ENCODE measurements around the gene PDSS1. TPM values are rescaled to one million over a fixed set of nuclear protein-coding genes. Genes with fewer than 3 reads are reported as not detected.
"Not testable (repeated sequence)": the region's sequence is repeated elsewhere in the genome, so short reads cannot be mapped to it uniquely, and the experiment has no call there.

The PDSS1 gene
- 4.7 and 8.4 TPM in 2 replicates for total RNA-seq (2014; rRNA removed; shearing (Covaris generic))

GRCh38 chr10:26697163-26697921 is at the start of gene PDSS1:
Gene PDSS1, plus strand, starts transcription at chr10:26697701. Its CDS starts 11 bp downstream, at chr10:26697712.
- DNase-seq (ENCODE audit: low read depth), result peak; percentile 46

GRCh38 chr10:26648245-26648636 is 49.3 kb upstream of the PDSS1 start:
- DNase-seq (ENCODE audit: low read depth), result not testable (repeated sequence)

GRCh38 chr10:26650406-26650805 is 47.1 kb upstream of the PDSS1 start:
- DNase-seq (ENCODE audit: low read depth), result no peak

DNA sequence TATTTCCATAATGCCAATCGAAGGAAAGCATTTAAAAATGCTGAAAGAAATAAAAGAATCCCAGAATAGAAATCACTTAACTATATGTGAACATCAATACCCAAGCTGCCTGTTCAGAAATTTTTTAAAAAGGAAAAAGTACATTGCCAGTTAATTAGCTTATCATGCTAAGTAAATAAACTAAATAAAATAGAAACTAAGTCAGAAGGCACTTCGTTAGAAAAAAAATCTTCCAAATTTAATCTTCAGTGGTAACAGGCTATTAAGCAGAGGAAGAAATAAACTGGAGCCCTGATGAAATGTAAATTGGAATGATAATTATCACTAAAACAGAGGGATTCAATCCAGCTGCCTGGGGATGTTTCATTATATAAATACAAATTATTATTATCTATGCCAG is 46.0 kb upstream of the PDSS1 start:
- not testable (repeated sequence) for DNase-seq (ENCODE audit: low read depth)

GRCh38 chr10:26653004-26653403 is 44.5 kb upstream of the PDSS1 start:
- DNase-seq (ENCODE audit: low read depth), result no peak

DNA sequence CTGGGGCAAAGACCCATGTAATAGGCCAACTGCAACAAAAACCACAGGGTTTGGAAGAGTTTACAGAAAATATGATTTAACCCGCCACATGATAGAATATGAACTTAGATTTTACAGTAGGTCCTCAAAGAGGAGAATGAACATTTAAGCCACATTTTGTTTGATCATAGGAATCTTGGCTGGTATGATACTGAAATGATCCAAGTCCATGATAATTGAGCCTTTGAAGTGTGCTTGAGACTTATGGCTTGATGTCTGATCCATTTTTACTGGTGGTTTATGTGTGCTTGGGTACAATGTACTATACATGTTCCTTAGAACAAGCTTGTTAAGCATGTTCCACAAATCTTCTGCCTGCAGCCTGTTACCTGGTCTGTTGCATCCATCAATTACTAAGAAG is 41.8 kb upstream of the PDSS1 start:
- DNase-seq (ENCODE audit: low read depth), result no peak

- no peak for DNase-seq (ENCODE audit: low read depth)
Observed at GRCh38 chr10:26662864-26663263, 34.6 kb upstream of the PDSS1 start.

DNA sequence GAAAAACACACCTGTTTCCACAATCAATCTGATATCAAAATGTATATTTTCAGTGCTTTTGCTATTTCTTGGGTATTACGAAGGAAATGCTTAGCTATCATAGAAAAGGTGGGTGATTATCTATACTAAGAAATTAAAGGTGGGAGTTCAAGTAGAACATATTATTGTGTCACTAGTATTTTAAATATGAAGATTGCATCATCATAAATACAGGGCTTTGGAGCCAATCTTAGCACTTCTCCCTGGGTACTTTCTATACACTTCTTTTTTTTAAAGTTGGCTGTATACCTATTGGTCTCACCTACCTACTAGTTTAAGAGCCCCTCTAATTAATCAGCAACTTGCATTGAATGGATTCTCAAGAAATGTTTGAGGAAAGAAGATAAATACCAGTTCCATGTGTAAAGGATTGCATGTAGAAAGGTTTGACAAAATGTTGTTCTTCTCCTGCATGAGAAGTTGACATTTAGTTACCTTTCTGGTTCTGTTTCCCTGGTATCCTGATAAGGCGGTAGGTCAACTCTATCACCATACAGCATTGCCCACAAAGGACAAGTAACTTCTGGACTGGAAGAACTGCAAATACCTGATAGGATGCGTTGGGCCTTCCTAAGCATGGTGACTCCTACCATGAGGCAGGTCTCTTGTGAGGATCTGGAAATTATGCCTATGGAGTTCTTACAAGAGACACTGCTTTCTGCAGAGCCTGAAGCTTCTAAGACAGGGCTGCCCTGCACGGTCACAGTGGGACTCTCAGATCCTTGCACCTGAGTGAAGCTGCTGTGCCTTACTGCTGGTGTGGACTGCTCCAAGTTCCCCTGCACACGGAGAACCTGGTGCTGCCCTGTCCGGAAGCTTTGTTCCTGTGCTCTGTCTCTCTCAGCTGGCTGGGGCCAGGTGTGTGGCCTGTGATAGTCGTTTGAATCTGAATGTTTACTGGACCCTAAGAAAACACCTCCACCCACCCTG is 32.1 kb upstream of the PDSS1 start:
- no peak for DNase-seq (ENCODE audit: low read depth)

DNA sequence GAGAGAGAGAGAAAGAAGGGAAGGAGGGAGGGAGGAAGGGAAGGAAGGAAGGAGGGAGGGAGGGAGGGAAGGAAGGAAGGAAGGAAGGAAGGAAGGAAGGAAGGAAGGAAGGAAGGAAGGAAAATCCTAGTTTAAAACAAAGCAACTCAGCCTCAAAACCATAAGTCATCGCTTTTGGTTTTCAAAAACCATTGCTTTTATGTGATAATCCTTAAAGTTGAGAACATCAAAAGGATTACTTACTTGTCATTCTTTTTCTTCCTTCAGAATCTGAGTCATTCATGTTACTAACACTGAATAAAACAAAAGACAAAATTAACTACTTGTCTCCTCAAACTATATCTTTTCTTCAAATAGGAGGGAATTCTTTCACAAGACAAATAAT is 21.6 kb upstream of the PDSS1 start:
- no peak for DNase-seq (ENCODE audit: low read depth)

- DNase-seq (ENCODE audit: low read depth), result no peak
Observed at GRCh38 chr10:26679588-26679987, 17.9 kb upstream of the PDSS1 start.

GRCh38 chr10:26681076-26681475 is 16.4 kb upstream of the PDSS1 start:
- DNase-seq (ENCODE audit: low read depth), result no peak

DNA sequence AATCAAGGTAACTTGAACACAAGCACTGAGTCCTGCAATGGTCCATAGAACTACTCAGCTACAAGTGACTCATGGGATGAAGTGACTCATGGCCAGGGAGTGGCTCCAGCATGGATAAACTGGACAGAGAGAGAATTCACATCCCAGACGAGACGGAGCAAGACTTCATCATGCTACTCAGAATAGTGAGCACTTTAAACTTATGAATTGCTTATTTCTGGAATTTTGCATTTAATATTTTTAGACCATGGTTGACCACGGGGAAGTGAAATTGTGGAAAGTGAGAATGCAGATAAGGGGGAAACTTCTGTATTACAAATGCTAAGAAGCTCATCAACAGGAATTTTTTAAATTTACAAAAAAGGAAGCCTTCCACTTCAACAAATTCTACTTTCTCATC is 15.5 kb upstream of the PDSS1 start:
- DNase-seq (ENCODE audit: low read depth), result peak; percentile 48

DNA sequence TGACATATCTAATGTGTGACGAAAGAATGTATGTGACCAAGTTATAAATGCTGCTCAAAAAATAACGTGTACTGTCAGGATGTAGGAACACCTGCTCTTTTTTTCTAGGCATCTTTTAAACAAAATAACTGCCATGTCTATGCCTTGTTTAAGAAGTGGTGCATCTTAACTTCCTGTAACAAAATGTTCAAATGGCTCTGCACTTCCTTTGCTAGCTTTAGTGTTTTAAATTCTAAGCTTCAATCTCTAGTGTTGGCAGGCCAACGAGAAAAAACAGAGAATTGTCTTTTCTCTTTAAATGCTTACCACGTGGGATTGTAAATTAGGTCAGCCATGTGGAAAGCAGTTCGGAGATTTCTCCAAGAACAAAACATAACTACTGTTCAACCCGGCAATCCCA is 14.6 kb upstream of the PDSS1 start:
- DNase-seq (ENCODE audit: low read depth), result no peak

GRCh38 chr10:26684667-26685264 is 12.7 kb upstream of the PDSS1 start:
- peak; percentile 32 for DNase-seq (ENCODE audit: low read depth)

DNA sequence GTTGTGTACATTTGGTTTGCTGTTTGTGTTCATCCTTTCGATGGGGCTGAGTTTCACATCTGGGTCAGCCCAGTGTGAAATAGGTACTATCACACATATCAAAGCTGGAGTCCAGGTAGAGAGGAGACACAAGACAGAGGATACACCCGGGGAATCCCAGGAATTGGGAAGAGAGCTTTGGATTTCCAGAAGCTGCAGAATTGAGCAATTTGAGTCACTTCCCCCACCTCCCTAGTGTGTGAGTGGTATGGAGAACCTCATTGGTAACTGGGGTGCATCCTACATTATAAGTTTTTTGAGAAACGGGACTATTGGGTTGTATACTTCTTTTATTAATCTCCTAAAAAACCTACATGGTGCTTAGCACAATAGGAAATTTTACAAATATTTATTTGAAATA is 12.1 kb upstream of the PDSS1 start:
- DNase-seq (ENCODE audit: low read depth), result no peak

DNA sequence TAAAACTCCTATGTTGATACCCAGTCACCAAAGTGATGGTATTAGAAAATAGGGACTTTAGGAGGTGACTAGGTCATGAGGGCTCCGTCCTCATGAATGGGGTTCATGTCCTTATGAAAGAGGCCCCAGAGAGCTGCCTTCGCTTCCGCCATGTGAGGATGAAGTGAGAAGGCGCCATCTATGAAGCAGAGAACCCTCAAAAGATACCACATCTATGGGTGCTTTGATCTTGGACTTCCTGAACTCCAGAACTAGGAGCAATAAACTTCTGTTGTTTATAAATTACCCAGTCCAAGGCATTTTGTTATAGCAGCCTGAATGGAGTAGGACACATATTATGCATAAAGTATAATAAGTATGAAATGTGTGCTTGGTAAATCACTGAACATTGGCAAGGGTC is 8.1 kb upstream of the PDSS1 start:
- DNase-seq (ENCODE audit: low read depth), result no peak

- no peak for DNase-seq (ENCODE audit: low read depth)
Observed at GRCh38 chr10:26690731-26691475, 6.6 kb upstream of the PDSS1 start.

DNA sequence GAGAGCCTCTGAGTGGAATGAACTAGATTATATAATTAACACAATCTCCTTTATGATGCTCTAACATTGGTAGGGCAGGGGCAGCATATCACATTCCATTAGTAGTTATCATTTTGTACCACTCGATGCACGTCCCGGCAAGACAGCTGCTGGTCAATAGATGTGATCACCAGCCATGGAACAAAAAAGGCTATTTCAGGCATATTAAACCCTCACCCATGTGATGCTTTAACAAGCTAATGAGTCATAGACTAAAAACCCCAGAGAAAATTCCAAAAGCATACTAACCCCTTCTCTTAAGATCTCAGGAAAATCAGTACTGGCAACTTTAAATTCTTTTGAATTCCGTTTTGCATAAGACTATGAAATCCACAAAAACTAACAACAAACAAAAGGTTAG is 3.0 kb upstream of the PDSS1 start:
- peak; percentile 10 for DNase-seq (ENCODE audit: low read depth)

DNA sequence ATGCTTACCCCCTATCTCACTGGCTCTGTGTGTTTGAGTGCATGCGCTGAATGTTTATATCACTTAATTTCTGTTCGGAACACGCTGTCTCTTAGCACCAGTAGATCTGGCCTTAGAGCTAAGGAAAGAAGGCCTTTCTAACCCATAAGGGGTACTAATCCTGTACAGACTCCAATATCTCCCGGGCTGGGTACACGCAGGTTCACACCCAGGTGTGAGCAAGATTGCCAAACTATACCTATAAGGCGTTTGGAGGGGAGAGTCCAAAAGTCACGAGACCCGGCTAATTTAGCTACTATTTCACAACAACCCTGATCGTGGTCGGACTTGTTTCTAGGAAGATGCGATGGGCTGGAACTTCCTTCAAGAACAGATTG is 727 bp upstream of the PDSS1 start:
- DNase-seq (ENCODE audit: low read depth), result no peak

- no peak for DNase-seq (ENCODE audit: low read depth)
Observed at GRCh38 chr10:26697922-26698608, 564 bp downstream of the PDSS1 start.

DNA sequence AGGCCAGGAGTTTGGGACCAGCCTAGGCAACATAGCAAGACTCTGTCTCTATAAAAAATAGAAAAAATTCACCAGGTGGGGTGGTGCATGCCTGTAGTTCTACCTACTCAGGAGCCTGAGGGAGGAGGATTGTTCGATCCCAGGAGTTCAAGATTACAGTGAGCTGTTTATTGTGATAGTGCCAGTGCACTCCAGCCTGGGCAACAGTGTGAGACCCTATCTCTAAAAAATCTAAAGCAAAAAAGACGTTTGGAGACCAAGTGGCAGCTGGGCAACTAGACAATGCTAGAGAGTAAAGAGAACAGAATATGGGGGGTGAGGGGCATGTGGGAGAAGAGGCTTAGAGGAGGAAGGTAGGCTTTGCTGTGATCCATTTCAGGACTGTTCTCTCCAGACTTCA is 1.4 kb downstream of the PDSS1 start:
- DNase-seq (ENCODE audit: low read depth), result no peak
